ENCODE data around the gene OBSCN. TPM values are rescaled to one million over a fixed set of nuclear protein-coding genes. Genes with fewer than 3 reads are reported as not detected.

Gene OBSCN
- total RNA-seq, 1 donor from 2014 or later, result 21.6 TPM

- intact Hi-C loops (cut with micrococcal nuclease), result no loop called here
Measured at GRCh38 chr1:228350831-228351781, 143.3 kb downstream of the OBSCN start.

GRCh38 chr1:228351850-228352249 is 144.0 kb downstream of the OBSCN start:
- intact Hi-C loops (cut with micrococcal nuclease), result no loop called here

- intact Hi-C loops (cut with micrococcal nuclease), result no loop called here
Measured at GRCh38 chr1:228352677-228353481, 145.0 kb downstream of the OBSCN start.

- intact Hi-C loops (cut with micrococcal nuclease), result no loop called here
Measured at GRCh38 chr1:228353601-228354371, 145.9 kb downstream of the OBSCN start.

- intact Hi-C loops (cut with micrococcal nuclease), result no loop called here
Measured at GRCh38 chr1:228354390-228355320, 146.8 kb downstream of the OBSCN start.

- intact Hi-C loops (cut with micrococcal nuclease), result no loop called here
Measured at GRCh38 chr1:228356897-228357680, 149.2 kb downstream of the OBSCN start.

GRCh38 chr1:228358039-228358763 is 150.4 kb downstream of the OBSCN start:
- intact Hi-C loops (cut with micrococcal nuclease), result no loop called here

GRCh38 chr1:228358764-228359612 is 151.1 kb downstream of the OBSCN start:
- intact Hi-C loops (cut with micrococcal nuclease), result no loop called here

- intact Hi-C loops (cut with micrococcal nuclease), result no loop called here
Measured at GRCh38 chr1:228359613-228360532, 152.0 kb downstream of the OBSCN start.

- intact Hi-C loops (cut with micrococcal nuclease), result no loop called here
Measured at GRCh38 chr1:228360533-228361313, 152.9 kb downstream of the OBSCN start.

GRCh38 chr1:228361314-228362140 is 153.7 kb downstream of the OBSCN start:
- intact Hi-C loops (cut with micrococcal nuclease), result no loop called here

GRCh38 chr1:228362141-228362883 is 154.5 kb downstream of the OBSCN start:
- intact Hi-C loops (cut with micrococcal nuclease), result no loop called here

GRCh38 chr1:228362884-228363450 is 155.1 kb downstream of the OBSCN start:
- intact Hi-C loops (cut with micrococcal nuclease), result no loop called here

- intact Hi-C loops (cut with micrococcal nuclease), result no loop called here
Measured at GRCh38 chr1:228363686-228364067, 155.8 kb downstream of the OBSCN start.

Data from T-helper 2 cell treated with Interferon-gamma antibody and Interleukin-4, amounts not matched to agents 100 ng/mL and 5 ng/mL, for 36 hours (primary cell).